LNCaP clone FGC (cell line): ENCODE data around the gene GET3.
A peak's percentile ranks its signal among the peaks of the same experiment; 100 is the strongest.

Experiments
- DNase-seq: peaks from one replicate; pipeline ENCODE4 v3.0.0-alpha.2; 2011; ENCODE audit warnings: low read depth
- H3K4me3 ChIP-seq: 2 replicates; pipeline ENCODE4 v1.5.1; 2011; ENCODE audit warnings: mild to moderate bottlenecking, low read depth, low read length, control low read depth
- CTCF ChIP-seq: IDR thresholded peaks from 2 replicates; pipeline ENCODE4 v1.5.1; 2012; ENCODE audit warnings: mild to moderate bottlenecking; ENCODE audit not compliant: control insufficient read depth, insufficient read depth; ENCODE audit errors: extremely low read depth

The GET3 gene

DNA sequence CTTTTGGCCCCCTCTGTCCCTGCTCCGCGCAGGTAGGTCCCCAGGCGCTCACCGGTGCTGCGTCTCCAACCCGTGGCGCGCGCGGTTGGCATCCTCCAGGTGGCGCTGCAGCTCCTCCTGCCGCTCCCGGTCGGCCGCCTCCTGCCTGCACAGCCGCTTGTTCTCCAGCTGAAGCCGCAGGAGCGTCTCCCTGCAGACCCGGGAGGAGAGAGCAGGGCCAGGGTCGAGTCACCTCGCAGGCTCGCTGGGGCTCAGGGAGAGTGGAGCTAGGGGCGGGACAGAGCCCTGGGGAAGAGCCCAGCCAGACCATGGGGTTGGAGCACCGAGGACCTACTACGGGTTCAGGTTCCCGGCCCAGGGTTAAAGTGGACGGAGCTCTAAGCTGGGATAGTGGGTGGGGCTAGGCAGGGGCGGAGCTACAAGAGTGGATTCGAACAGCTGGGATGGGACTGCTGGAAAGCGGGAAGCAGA, 28.8 kb downstream of the GET3 start:
- DNase-seq = no peak
- TF ChIP-seq CTCF = peak; percentile 75
- H3K4me3 ChIP-seq = peak overlapping the region; percentile 30

DNA sequence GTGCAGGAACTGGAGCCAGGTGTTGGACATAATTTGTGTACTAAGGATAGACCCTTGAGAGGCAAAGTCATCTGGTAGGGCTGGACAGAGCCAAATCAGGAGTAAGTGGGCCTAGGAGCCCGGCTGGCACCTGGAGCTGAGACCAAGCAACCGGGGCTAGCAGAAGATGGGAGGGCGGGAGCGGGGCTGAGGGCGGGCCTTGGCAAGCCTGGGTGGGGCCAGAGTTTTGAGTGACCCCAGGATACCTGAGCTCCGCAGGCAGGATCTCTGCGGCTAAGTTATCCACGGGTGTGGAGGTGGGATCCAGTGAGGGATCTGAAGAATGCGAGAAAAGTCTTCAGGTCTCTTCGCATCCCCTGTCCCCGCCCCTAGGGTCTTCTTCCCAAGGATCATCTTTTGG, 29.9 kb downstream of the GET3 start:
- DNase-seq = no peak
- no peak for TF ChIP-seq CTCF
- no peak overlapping the region for H3K4me3 ChIP-seq

DNA sequence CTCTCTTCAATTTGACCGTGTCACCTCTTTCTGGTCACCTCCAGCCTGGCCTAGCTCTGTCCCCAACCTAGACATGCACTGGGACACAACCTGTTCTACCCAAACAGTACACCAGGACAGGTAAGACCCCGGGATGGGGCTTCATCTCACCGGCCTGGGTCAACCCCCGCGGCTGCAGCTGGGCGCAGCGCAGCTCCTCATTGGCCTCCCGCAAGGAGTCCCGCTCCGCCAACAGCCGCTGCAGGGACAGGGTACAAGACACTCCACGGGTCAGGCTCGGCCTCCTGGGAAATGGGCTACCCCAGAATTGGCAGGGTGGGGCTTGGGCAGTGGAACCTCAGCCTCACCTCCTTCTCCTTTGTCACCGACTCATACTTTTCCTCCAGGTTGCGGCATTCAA, 30.4 kb downstream of the GET3 start:
- no peak overlapping the region for H3K4me3 ChIP-seq
- TF ChIP-seq CTCF = no peak
- DNase-seq = no peak

DNA sequence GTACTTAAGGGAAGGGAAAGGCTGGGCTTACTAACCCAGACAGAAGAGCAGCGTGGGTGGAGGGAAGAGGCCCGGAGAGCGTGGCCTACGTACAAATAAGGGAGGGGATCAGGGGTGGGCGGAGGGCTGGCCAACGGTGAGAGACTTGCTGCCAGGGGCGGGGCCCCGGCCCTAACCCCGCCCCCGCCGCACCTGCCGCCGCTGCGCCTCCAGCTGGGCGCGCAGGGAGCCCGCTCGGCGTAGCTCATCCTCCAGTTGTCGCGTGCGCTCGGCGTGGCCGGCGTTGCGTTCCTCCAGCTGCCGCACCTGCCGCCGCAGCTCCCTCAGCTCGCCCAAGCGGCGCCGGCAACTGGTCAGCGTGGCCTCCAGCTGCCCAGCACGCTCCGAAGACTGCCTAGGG, 32.4 kb downstream of the GET3 start:
- no peak for TF ChIP-seq CTCF
- H3K4me3 ChIP-seq = no peak overlapping the region
- DNase-seq = no peak

DNA sequence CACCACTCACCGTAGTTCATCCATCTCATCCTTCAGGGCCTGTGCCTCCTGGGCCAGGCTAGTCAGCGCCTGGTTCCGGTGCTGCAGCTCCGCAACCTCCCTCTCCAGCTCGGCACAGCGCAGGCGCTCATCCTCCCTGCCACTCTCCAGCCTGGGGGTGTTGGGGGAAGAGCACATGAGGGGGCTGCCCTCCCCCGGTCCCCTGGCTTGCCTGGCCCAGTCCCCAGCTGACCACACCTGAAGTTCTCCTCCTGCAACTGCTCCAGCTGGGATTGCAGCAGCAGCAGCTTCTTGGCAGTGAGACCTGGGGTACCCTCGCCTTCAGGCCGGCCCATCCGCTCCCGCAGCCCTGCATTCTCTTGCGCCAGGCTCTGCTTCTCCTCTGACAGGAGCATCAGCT, 33.6 kb downstream of the GET3 start:
- TF ChIP-seq CTCF = no peak
- DNase-seq = no peak
- H3K4me3 ChIP-seq = no peak overlapping the region

GRCh38 chr19:12772323-12772722, 35.0 kb downstream of the GET3 start:
- H3K4me3 ChIP-seq = no peak overlapping the region
- no peak for TF ChIP-seq CTCF
- no peak for DNase-seq

- no peak overlapping the region for H3K4me3 ChIP-seq
- DNase-seq = no peak
- 0 out of 2 replicates have a peak, but pooled peaks have one; percentile 9 for TF ChIP-seq CTCF
Observed at GRCh38 chr19:12773571-12773970, 36.3 kb downstream of the GET3 start.
